ENCODE data around the gene ITIH6.
A peak's percentile ranks its signal among the peaks of the same experiment; 100 is the strongest.
"Not testable (repeated sequence)": the region's sequence is repeated elsewhere in the genome, so short reads cannot be mapped to it uniquely, and the experiment has no call there.

The ITIH6 gene
- 0 to 0.13 (median 0) reads per million in 18 experiments for total RNA-seq

GRCh38 chrX:54798137-54798536 is at the start of gene ITIH6:
ITIH6 (minus strand) TSS chrX:54798255; CDS start chrX:54798210, 45 bp downstream.
- DNase-seq: no peak

- not testable (repeated sequence) for DNase-seq
Measured at GRCh38 chrX:54847700-54848099, 49.6 kb upstream of the ITIH6 start.

- no peak for DNase-seq
Measured at GRCh38 chrX:54843050-54843449, 45.0 kb upstream of the ITIH6 start.

- DNase-seq: no peak
Measured at GRCh38 chrX:54842607-54843006, 44.6 kb upstream of the ITIH6 start.

- not testable (repeated sequence) for DNase-seq
Measured at GRCh38 chrX:54841184-54841874, 43.3 kb upstream of the ITIH6 start.

GRCh38 chrX:54838583-54838982 is 40.5 kb upstream of the ITIH6 start:
- DNase-seq: no peak

- DNase-seq: no peak
Measured at GRCh38 chrX:54826598-54826997, 28.5 kb upstream of the ITIH6 start.

GRCh38 chrX:54825716-54826438 is 27.8 kb upstream of the ITIH6 start:
- DNase-seq: no peak

GRCh38 chrX:54824722-54825121 is 26.7 kb upstream of the ITIH6 start:
- no peak for DNase-seq

GRCh38 chrX:54824195-54824594 is 26.1 kb upstream of the ITIH6 start:
- no peak for DNase-seq

GRCh38 chrX:54821310-54821709 is 23.3 kb upstream of the ITIH6 start:
- DNase-seq: no peak

GRCh38 chrX:54820737-54821136 is 22.7 kb upstream of the ITIH6 start:
- no peak for DNase-seq

GRCh38 chrX:54819201-54819600 is 21.1 kb upstream of the ITIH6 start:
- no peak for DNase-seq

GRCh38 chrX:54818221-54818620 is 20.2 kb upstream of the ITIH6 start:
- DNase-seq: no peak

- no peak for DNase-seq
Measured at GRCh38 chrX:54817220-54817820, 19.3 kb upstream of the ITIH6 start.

- no peak for DNase-seq
Measured at GRCh38 chrX:54812306-54812705, 14.3 kb upstream of the ITIH6 start.

- no peak for DNase-seq
Measured at GRCh38 chrX:54811301-54811885, 13.3 kb upstream of the ITIH6 start.

GRCh38 chrX:54810532-54810931 is 12.5 kb upstream of the ITIH6 start:
- DNase-seq: no peak

GRCh38 chrX:54808605-54809483 is 10.8 kb upstream of the ITIH6 start:
- peak; percentile 91 to 93 for DNase-seq

GRCh38 chrX:54808109-54808604 is 10.1 kb upstream of the ITIH6 start:
- DNase-seq: peak in 1 of 2 donors; percentile 4

- no peak for DNase-seq
Measured at GRCh38 chrX:54807524-54808108, 9.6 kb upstream of the ITIH6 start, which contains the start of gene MAGED2. MAGED2 (plus strand) TSS chrX:54807745; CDS start chrX:54809332, 1,587 bp downstream.

GRCh38 chrX:54799046-54799445 is 991 bp upstream of the ITIH6 start:
- DNase-seq: no peak
